Neural cell (in vitro differentiated cells): ENCODE measurements around the gene MAGI2.
A peak's percentile ranks its signal among the peaks of the same experiment; 100 is the strongest.

Experiments
- MXI1 ChIP-seq: fragments of 450-650 bp; conservative IDR thresholded peaks from 2 replicates; pipeline ENCODE4 v1.6.1; 2014; ENCODE audit warnings: antibody characterized with exemption, mild to moderate bottlenecking; ENCODE audit not compliant: poor library complexity, severe bottlenecking
- POLR2AphosphoS5 ChIP-seq: IDR thresholded peaks from 2 replicates; pipeline ENCODE4 v1.6.1; 2012
- SMC3 ChIP-seq: fragments of 450-650 bp; conservative IDR thresholded peaks from 2 replicates; pipeline ENCODE4 v1.6.1; 2014; ENCODE audit warnings: antibody characterized with exemption, mild to moderate bottlenecking, moderate library complexity; ENCODE audit not compliant: poor library complexity
- TF ChIP-seq, protein P1 (sequence below): fragments of 450-650 bp; IDR thresholded peaks from 2 replicates; pipeline ENCODE4 v1.5.1; 2014; ENCODE audit warnings: antibody characterized with exemption, mild to moderate bottlenecking, moderate library complexity; ENCODE audit not compliant: poor library complexity, severe bottlenecking
- TF ChIP-seq, protein P2 (sequence below): IDR thresholded peaks from 2 replicates; pipeline ENCODE4 v1.6.1; 2012; ENCODE audit warnings: borderline replicate concordance

DNA sequence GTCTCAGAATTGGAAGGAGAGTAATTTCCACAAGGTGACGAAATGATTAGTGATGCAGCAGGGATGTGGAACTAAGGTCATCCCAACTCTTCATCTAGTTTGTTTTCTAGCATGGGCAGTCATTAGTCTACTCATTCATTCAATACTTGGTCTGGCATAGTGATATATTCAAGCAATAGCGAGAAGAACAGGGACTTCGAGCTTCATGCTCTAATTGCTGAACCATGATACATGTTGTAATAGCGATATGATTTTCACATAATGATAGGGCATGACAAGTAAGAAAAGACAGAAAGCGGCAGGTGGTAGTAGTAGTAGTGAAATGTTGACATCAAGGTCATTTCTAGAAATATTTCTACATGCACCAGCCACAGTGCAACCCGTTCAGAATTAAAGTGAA is 1002.8 kb downstream of the MAGI2 start:
- no peak for TF ChIP-seq SMC3
- TF ChIP-seq, protein P1, sequence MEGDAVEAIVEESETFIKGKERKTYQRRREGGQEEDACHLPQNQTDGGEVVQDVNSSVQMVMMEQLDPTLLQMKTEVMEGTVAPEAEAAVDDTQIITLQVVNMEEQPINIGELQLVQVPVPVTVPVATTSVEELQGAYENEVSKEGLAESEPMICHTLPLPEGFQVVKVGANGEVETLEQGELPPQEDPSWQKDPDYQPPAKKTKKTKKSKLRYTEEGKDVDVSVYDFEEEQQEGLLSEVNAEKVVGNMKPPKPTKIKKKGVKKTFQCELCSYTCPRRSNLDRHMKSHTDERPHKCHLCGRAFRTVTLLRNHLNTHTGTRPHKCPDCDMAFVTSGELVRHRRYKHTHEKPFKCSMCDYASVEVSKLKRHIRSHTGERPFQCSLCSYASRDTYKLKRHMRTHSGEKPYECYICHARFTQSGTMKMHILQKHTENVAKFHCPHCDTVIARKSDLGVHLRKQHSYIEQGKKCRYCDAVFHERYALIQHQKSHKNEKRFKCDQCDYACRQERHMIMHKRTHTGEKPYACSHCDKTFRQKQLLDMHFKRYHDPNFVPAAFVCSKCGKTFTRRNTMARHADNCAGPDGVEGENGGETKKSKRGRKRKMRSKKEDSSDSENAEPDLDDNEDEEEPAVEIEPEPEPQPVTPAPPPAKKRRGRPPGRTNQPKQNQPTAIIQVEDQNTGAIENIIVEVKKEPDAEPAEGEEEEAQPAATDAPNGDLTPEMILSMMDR: no peak
- TF ChIP-seq POLR2AphosphoS5: peak; percentile 70
- TF ChIP-seq MXI1: no peak
- TF ChIP-seq, protein P2, sequence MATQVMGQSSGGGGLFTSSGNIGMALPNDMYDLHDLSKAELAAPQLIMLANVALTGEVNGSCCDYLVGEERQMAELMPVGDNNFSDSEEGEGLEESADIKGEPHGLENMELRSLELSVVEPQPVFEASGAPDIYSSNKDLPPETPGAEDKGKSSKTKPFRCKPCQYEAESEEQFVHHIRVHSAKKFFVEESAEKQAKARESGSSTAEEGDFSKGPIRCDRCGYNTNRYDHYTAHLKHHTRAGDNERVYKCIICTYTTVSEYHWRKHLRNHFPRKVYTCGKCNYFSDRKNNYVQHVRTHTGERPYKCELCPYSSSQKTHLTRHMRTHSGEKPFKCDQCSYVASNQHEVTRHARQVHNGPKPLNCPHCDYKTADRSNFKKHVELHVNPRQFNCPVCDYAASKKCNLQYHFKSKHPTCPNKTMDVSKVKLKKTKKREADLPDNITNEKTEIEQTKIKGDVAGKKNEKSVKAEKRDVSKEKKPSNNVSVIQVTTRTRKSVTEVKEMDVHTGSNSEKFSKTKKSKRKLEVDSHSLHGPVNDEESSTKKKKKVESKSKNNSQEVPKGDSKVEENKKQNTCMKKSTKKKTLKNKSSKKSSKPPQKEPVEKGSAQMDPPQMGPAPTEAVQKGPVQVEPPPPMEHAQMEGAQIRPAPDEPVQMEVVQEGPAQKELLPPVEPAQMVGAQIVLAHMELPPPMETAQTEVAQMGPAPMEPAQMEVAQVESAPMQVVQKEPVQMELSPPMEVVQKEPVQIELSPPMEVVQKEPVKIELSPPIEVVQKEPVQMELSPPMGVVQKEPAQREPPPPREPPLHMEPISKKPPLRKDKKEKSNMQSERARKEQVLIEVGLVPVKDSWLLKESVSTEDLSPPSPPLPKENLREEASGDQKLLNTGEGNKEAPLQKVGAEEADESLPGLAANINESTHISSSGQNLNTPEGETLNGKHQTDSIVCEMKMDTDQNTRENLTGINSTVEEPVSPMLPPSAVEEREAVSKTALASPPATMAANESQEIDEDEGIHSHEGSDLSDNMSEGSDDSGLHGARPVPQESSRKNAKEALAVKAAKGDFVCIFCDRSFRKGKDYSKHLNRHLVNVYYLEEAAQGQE: no peak
